A549 (cell line): ENCODE results near the gene ANKRD29.

Experiments used
- PBX3 ChIP-seq: IDR thresholded peaks from 2 replicates; pipeline ENCODE4 v1.6.1; 2012
- RCOR1 ChIP-seq: fragments of 150-350 bp; IDR thresholded peaks from 2 replicates; pipeline ENCODE4 v1.6.1; 2014; ENCODE audit warnings: antibody characterized with exemption, low read length, low read depth

DNA sequence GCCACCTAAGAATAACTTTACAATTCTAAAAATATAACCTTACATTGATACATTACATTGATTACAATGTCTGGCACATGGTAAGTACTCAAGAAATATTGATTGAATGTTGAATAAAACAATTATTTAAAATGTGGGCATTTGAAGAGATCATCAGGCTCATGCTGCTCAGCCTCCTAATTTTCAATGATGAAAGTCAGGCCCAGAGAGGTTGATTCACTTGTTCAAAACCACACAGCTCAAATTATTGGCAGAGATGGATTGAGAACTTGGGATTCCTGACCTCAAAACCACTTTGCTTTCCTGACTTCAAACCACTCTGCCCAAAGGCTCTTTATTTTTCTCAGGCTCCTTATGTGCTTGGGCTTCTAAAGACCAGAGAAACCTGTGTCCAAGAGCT is 34.7 kb downstream of the ANKRD29 start:
- no peak for TF ChIP-seq PBX3
- no peak for TF ChIP-seq RCOR1
